Measurements from ENCODE around the gene KCNQ2.

KCNQ2 gene

GRCh38 chr20:63369024-63369530 is 103.4 kb downstream of the KCNQ2 start:
- DNase-seq, result no peak

DNA sequence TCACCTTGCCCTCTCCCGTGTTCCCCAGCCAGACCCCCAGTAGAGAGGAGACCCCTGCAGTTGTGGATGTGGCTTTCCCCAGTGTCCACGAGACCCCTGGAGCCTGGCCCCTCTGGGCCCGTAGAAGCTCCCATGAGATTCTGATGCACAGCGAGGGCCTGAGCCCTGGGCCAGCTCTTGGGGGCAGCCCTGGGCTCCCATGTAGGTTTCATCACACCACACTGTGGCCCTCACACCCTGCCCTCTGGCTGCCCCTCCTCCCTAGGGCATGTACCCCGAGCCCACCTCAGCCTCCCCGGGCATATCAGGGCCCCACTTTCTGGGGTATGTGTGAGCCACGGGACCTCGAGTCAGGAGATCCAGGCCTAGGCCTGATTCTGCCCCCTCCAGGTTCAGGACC is 104.3 kb downstream of the KCNQ2 start:
- DNase-seq, result no peak

DNA sequence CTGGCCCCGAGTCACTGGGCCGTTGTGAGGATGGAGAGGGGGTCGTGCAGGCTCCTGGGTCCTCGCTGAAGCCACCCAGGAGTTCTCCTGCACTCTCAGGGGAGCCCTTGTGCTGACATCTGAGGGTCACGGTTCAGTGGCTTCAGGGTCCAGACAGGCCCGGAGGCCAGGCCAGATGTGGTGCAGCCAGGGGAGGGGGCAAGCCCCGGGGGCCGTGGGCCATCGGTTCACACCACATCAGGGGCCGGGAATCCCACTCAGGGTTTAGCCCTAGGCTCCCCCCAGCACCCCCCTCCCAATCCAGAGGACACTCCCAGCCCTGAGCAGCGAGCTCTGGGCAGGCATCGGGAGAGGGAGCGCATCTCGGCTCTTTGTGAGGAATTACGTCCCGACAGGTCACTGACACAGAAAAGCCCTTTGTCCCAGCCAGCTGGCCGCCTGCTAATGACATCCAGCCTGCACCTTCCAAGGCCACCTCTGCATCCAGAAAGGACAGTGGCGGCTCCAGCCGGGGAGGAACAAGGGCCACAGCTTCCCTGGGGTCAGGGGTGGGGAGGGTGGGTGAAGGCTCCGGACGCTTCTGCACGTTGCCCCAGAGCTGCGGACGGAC is 104.9 kb downstream of the KCNQ2 start:
- DNase-seq, result no peak

GRCh38 chr20:63366390-63367365 is 105.8 kb downstream of the KCNQ2 start:
- peak; percentile 28 for DNase-seq

- DNase-seq, result no peak
Measured at GRCh38 chr20:63365601-63366389, 106.7 kb downstream of the KCNQ2 start.

DNA sequence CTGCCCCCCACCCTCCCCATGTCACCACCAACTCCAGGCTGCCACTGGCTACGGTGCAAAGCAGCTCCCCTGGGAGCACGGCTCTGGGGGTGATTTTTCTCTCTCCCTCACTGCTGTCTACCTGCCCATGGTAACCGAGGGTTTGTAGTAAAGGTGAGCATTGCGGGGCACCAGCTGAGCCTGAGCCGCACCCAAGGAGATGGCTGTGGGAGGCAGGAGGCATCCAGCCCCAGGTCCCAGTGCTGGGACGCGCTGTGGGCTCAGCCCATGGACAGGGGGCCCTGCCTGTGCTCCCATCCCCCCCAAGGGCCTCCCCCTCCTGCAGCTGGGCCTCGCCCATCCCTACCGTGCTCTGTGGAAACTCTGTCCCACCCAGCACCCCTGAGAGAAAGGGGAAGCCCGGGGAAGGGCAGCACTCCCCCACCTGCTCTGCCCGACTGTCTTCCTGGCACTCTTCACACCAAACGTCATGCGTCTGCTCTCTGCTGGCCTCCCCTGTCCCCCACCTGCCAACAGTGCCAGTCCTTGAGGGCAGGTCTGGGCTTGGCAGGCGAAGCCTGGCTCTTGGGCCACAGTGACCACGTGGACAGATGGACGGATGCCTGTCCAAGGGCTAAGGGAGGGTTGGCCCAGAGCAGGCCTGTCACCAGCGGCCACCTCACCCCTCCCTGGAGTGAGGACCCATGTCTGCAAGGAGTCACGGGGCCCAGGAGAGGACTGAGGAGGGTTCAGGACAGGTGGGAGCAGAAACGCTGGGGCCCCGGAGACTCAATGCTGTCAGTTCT is 107.5 kb downstream of the KCNQ2 start:
- no peak for DNase-seq

GRCh38 chr20:63363981-63364561 is 108.4 kb downstream of the KCNQ2 start:
- no peak for DNase-seq

DNA sequence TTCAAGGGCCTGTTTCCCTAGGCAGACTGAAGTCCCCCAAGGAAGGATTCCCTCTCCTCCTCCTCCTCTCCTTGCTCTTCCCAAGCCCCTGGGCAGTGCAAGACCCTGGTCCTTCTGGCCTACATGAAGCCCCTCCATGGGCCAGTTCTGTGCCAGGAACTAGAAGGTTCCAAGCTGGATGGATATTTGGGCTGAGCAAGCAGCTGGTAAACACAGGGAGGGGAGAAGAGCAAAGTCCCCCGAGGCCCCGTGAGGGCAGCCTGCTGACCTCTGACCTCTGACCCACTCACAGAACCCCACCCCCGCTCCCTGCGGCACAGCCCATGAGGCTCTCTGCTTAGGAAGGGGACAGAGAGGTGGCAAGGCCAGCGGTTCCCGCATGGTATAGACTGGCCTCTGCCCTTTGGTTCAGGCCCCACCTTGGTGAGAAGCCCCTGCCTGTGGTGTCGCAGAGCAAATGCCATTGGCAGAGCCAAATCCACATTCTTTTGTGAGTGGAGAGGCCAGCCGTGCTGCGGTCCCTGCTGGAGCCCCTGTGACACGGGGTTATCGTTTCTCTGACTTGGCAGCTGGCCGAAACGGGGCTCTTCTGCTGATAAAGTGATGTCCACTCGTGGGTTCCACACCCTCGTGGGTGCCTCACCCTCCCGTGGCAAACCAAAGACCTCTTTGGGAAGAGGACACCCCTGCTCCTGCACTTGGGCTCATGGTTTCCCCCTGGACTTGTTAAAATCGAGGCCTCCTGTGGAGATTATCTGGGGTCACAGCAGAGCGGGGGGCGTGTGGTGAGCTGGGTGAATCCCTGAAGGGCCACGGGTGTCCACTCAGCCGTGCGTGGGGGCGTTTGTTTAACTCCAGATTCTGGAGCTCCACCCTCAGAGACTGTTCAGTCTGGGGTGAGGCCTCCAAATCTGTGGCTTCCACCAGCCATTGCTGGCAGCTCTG is 109.2 kb downstream of the KCNQ2 start:
- DNase-seq, result no peak

GRCh38 chr20:63362436-63363009 is 109.9 kb downstream of the KCNQ2 start:
- no peak for DNase-seq

- peak; percentile 64 for DNase-seq
Measured at GRCh38 chr20:63361519-63362435, 110.7 kb downstream of the KCNQ2 start.

DNA sequence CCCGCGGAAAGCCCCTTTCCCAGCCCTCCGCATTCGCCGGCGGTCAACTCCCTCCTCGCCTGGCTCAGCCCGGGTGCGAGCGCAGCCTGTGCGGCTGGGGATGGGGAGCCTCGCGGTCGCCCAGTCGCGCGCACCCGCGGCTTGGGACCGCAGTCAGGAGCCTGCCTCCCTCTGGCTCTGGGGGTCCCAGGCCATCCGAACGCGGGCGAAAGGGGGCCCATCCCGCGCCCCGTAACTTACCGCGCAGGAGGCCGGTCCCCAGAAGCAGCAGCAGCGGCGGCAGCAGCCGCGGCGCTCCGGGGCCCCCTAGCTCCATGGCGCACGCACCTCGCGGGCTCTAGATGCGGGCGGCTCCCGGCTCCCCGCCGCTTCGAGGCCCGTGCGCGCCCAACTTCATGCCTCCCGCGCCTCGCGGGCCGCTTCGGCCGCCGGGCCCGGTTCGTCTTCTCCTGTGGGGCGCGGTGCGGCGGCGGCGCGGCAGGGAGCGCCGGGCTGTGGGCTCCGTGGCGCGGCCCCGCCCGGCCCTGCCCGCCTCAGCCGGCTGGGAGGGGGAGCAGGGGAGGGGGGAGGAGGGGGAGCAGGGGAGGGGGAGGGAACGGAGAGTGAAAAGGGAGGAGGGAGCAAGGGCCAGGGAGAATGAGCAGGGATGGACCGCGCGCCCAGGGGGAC is 111.5 kb downstream of the KCNQ2 start, which contains the start of gene CHRNA4:
Gene CHRNA4 (minus strand): TSS at position 500 of the 669 bp plus-strand sequence. CDS start 184 bp downstream, at position 316.
- DNase-seq, result peak; percentile 74

DNA sequence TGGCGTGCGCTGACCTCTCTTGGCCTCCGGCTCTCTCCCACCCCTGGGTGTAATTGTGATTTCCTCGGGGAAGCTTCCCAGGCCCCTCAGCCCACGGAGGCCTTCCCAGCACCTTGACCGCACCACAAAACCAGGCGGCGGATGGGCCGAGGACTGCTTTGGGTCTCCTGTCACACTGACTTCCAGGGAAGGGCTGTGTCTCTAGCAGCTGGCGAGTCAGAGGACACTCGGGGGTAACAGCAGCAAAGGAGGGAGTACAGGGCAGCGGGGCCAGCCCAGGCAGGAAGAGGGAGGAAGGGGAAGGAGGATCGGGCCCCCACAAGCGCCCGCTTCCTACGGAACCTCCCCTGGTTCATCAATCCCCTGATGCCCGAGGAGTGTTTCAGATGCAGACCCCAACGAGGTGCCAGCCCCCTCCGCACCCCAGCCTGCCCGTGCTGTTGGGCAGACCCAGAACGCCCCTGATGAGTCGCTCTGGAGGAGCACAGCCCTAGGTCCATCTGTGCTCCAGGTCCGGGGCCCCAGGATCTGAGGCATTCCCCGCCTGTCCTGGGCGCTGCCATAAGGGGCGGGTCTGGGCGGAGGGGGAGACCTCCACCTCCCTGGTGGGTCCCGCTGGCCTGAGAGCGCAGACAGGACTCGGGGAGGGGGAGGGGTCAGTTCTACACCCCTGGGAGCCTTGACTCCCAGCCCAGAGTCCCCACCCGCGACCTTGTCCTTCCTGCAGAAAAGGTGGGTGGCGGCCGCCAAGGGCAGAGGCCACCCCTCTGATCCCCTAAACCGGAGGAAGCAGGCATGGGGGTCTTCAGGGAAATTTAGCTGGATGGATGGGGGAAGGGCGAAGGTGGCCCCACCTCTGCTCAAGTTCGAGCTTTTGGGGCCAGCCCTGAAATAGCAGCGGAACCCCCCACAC is 112.3 kb downstream of the KCNQ2 start:
- no peak for DNase-seq

GRCh38 chr20:63359164-63359934 is 113.1 kb downstream of the KCNQ2 start:
- peak; percentile 5 for DNase-seq

DNA sequence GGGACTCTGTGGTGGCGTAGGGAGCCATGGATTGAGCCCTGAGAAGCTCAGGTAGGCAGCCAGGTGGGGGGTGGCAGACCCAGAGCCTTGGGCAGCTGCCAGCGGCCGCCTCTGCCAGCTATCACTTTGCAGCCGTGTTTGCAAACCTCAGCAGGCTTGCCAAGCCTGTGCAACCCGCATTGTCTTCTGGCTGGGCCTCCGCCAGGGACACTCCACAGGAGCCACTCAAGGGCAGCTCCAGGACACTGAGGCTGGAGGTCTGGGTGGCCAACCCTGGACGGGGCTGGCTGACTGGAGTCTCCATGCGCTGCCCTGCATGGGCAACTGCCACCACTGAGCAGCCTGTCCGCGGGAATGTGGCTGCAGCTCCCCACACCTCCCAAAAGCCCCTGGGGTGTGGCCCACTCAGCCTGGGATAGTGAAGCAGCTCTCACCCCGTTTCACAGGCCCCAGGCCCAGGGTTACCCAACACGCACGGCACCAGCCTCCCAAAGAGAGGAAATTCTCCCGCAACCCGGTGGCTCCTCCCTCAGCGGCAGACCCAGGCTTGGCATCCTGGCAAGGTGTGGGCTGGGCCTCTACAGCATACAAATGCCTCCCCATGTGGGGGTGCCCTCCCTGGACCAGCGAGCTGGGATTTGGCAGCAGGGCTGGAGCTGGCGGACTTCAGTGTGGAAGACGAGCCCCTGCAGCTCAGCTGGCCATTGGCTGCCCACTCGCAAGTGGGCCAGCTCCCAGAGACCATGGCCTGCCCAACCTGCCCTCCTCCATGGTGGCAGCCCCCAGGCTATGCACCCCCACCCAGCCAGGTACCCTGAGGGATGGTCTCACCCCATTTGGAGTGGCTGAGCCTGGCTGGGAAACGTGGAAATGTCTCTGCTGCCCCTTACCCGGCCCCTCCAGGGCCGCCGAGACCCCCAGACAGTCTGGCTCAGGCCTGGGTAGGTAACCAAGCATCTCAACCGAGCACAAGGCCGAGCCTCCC is 114.2 kb downstream of the KCNQ2 start:
- no peak for DNase-seq
